Fibroblast of peridontal ligament (primary cell): ENCODE measurements around the gene CLDN11.

ENCODE experiments used
- DNase-seq: peaks from one replicate; pipeline ENCODE4 v3.0.0-alpha.2; 2010; ENCODE audit errors: extremely low read depth

Gene CLDN11

DNA sequence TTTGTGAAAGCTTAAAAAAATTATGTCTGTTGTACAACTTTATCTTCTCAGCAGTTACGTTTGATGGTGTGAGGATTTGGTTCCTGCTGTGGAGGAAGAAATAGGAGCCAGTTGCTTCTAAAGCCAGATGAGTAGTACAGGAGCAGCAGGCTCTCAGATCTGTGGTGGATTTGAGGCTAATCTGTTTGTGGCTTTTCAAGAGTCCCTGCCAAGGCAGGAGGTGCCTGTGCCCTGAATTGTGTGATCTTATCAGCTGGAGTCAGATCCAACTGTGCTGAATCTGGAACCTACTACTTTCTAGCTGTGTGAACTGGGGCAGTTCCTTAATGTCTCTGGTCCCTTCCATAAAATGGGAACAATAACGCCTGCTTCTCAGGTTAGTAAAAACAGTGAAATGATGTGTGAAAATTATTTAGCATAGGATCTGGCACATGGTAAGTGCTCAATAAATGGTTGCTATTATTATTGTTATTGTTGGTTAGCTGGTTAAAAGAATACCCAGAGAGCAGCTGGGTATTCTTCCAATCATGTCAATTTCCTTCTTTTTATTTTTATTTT, 7.7 kb downstream of the CLDN11 start:
- DNase-seq = peak; percentile 27

GRCh38 chr3:170428095-170428494, 9.4 kb downstream of the CLDN11 start:
- DNase-seq = no peak

DNA sequence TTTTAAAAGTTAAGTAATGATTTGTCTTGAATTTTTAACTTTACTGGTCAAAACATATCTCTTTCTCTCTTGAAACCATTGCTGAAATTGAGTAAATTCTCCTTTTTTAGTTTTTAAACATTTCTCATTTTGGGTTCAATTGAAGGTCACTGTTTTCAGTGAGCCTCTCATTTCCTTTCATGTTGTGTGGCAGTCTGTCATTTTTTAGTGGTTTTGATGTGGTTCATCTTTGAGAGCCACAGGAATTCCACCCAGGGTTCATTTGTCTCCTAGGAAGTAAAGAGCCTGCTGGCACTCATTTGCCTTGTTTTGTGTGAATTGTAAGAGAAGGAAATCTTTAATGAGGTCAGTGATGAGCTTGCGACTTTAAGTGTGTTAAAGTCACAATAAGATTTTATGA, 10.4 kb downstream of the CLDN11 start:
- DNase-seq = peak; percentile 66

GRCh38 chr3:170431054-170431453, 12.4 kb downstream of the CLDN11 start:
- no peak for DNase-seq

DNA sequence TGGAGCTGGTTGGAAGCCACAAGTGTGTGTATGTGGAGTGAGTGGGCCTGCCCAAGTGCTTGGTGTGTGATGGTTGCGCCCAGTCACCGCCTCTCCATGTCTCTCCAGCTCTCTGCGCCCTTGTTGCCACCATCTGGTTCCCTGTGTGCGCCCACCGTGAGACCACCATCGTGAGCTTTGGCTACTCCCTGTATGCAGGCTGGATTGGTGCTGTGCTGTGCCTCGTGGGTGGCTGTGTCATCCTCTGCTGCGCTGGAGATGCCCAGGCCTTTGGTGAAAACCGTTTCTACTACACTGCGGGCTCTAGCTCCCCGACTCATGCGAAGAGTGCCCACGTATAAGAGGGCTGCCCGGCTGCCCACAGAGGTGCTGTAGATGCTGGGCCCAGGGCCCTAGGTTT, 13.7 kb downstream of the CLDN11 start:
- DNase-seq = no peak

- no peak for DNase-seq
Measured at GRCh38 chr3:170436697-170437096, 18.0 kb downstream of the CLDN11 start.

DNA sequence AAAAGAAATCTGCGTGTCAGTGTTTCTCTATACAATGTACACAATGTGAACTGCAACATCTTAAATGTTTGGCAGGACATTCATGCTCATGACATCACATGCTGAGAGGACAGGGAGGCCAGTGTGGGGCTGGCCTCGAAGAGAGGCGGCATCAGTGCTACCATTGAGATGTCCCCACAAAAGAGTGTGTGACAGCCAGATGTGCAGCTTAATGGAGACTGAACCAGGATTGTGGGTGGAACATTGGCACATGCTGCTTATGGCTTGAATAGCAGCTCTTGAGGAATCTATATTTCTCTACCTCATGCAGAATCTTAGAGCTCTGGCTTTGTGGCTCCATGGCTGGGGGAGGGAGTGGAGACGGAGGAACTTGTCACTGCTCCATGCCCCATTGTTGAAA, 18.5 kb downstream of the CLDN11 start:
- DNase-seq = no peak

GRCh38 chr3:170437696-170438407, 19.2 kb downstream of the CLDN11 start:
- DNase-seq = no peak

GRCh38 chr3:170438836-170439235, 20.2 kb downstream of the CLDN11 start:
- no peak for DNase-seq

GRCh38 chr3:170440344-170440743, 21.7 kb downstream of the CLDN11 start:
- no peak for DNase-seq

DNA sequence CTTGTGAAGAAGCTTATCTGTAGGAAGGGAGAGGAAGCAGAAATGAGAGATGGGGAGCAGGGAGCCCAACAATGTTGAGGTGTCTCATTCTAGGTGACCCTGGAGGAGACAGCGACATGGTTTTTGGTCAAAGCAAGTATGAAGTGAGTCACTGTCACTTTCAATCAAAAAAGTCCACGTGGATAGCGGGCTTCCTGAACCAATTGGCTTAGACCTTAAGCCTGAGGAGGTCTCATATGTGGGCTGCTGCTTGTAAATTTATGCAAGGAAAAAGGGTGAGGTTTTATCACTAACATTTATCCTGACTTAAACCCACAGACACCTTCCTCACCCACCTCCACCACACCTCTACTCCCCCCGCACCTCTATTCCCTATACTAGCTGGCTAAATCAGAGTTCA, 22.7 kb downstream of the CLDN11 start:
- DNase-seq = no peak

DNA sequence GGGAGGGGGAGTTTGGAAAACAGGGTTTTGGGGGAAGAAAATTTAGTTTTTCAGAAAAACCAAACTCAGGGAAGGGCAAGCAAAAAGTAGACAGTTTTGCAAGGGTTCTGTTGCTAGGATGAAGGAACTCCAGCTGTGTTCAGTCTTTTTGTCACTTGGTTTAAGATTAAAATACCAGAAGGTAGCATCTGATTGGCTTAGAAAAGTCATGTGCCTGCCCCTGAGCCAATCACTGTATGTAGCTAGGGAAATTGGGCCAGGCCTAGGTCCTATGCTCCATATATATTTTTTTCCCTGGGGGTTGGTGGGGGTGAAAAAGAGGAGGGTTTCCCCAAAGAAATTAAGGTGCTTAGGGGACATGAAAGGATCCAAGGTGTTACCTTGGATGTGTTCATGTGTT, 24.3 kb downstream of the CLDN11 start:
- peak; percentile 49 for DNase-seq

- DNase-seq = no peak
Measured at GRCh38 chr3:170443457-170443856, 24.8 kb downstream of the CLDN11 start.

DNA sequence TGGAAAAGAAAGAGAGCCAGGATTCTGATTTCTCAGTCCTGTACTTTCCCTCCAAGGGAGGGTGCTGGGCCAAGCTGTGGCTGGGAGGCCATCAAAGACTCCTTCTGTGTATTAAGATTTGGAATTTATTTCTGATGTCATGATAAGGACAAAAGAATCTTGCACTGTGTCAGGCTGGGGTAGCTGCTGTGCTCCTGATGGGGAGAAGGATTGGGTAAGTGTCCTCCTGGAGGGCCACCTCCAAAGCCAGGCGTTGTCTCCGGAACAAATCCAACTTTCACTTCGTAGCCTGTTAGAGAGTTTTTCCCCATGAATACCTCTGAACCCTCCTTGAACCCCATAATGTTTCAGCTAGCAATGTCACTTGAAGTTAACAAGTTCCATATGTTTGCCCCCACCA, 29.9 kb downstream of the CLDN11 start:
- DNase-seq = peak; percentile 55

GRCh38 chr3:170450039-170450438, 31.4 kb downstream of the CLDN11 start:
- DNase-seq = no peak

- no peak for DNase-seq
Measured at GRCh38 chr3:170454509-170454908, 35.8 kb downstream of the CLDN11 start.

DNA sequence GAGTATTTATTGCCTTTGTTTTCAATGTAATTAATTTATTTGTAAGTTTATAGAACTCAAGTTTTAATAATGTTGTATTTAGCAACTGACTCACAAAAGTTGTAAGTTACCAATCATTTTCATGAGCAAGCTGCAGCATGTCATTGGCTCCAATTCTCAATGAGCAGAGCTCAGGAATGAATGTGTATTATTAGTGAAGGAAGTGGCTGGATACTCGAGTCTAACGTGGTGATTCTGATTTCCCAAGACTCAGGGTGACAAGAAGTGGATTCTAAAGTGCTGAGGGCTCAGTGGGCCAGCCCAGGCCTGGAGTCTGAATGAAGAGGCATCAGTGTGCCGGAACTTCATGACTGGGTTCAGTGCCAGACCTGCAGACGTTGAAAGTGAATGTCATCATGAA, 39.6 kb downstream of the CLDN11 start:
- DNase-seq = no peak

- DNase-seq = no peak
Measured at GRCh38 chr3:170463011-170463410, 44.3 kb downstream of the CLDN11 start.

GRCh38 chr3:170465955-170466354, 47.3 kb downstream of the CLDN11 start:
- no peak for DNase-seq

DNA sequence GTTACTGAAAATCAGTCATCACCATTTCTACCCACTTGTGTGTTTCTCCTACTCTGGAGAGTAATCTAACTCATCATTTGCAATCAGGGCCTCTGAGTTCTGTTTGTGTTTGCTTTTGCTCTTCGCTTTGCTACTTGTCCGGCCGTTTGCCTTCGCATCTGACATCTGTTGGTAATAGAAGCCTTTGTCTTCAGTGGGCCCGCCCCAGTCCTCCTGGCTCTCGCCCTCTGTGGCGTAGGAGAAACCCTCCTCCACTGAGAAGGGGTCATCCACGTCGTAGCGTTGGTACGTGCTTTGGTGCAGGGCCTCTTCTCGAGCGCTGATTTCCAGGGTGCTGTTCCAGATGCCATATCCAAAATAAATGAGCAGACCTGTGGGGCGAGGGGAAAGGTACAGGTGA, 48.3 kb downstream of the CLDN11 start:
- DNase-seq = no peak

GRCh38 chr3:170467571-170468147, 49.0 kb downstream of the CLDN11 start:
- DNase-seq = no peak

DNA sequence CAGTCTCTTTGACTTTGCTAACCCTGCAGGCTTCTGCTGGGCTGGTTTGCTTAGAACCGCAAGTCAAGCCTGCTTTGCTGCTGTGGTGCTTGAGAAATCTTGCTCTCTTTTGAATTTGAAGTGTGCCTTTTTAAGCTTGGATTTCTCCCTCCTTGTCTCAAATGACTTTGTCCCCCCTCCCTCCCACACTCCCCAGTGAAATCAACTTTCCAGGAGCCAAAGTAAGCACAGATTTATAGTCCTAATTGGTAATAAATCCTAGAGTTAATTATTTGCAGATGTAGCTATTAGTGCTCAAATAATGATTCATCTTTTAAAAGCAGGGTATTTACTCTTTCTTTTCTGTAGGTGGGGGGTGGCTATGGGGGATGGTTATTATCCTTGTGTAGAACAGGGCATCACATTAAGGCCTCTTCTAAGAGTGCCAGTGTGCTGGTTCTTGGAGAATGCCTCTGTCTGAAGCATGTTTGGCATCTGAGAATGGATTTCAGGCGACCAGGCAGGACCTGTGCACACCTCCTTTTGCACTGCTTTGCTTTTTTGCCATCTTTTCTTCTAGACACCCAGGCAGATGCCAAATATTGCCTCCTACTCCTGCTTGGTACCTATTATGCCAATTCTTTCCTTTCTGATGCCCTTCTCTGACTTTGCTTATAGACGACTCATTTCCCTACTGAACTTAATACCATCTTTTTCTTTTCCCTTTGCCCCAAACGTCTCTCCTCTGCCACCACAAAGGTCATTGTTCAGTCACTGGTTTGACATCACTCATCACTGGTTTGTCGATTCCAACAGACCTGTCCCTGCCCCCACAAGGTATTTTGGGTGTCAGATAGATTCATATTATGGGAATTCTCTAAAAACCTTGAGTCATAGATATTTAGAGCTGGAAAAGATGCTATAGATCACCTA, 50.7 kb downstream of the CLDN11 start:
- peak; percentile 58 for DNase-seq
